Gastrocnemius medialis (tissue), 4 donors: Measurements from ENCODE around the gene UPF2. TPM values are rescaled to one million over a fixed set of nuclear protein-coding genes. Genes with fewer than 3 reads are reported as not detected.

Experiments used
- ATAC-seq, 2 donors: fragments of 150-250 bp; one replicate each; pipeline ENCODE4 v1.9.1; 2016
- DNase-seq, 2 donors: peaks; one replicate each; pipeline ENCODE4 v3.0.0-alpha.2; 2019
- H3K27ac ChIP-seq, 4 donors: fragments of 200-600 bp; sonication (generic); 1 replicate in 1 of 4; 2 replicates in 3 of 4; pipeline ENCODE4 v1.5.1; 2016 to 2018; ENCODE audit warnings: mild to moderate bottlenecking in 2 of 4, moderate library complexity in 1 of 4
- H3K27me3 ChIP-seq, 3 donors: fragments of 200-600 bp; sonication (generic) in 2 of 3; 1 replicate in 1 of 3; 2 replicates in 2 of 3; pipeline versions ENCODE4 v1.5.1 to v1.6.0; 2016 to 2019; ENCODE audit warnings: mild to moderate bottlenecking in 1 of 3, moderate library complexity in 1 of 3
- H3K36me3 ChIP-seq, 2 donors: fragments of 200-600 bp; sonication (generic) in 1 of 2; one replicate each; pipeline ENCODE4 v1.5.1; 2017 to 2018
- H3K4me1 ChIP-seq, 2 donors: fragments of 200-600 bp; sonication (generic) in 1 of 2; one replicate each; pipeline ENCODE4 v1.5.1; 2016 to 2017; ENCODE audit warnings: mild to moderate bottlenecking in 2 of 2
- H3K4me3 ChIP-seq, 4 donors: fragments of 200-600 bp; sonication (generic) in 3 of 4; 1 replicate in 1 of 4; 2 replicates in 3 of 4; pipeline ENCODE4 v1.5.1; 2016 to 2019; ENCODE audit warnings: mild to moderate bottlenecking in 2 of 4
- H3K9me3 ChIP-seq, 3 donors: fragments of 200-600 bp; sonication (generic) in 2 of 3; 1 replicate in 1 of 3; 2 replicates in 2 of 3; pipeline ENCODE4 v1.5.1; 2016 to 2019
- CTCF ChIP-seq, 5 experiments: fragments of 450-650 bp in 3 of 5; fragments of 200-600 bp in 2 of 5; sonication (generic) in 2 of 5; IDR thresholded peaks in 4 of 5; conservative IDR thresholded peaks in 1 of 5; 1 replicate in 4 of 5; 2 replicates in 1 of 5; pipeline ENCODE4 v1.5.1; 2016 to 2019; ENCODE audit warnings: antibody characterized with exemption in 5 of 5, mild to moderate bottlenecking in 3 of 5, moderate library complexity in 3 of 5
- POLR2A ChIP-seq, 2 donors: fragments of 450-650 bp; IDR thresholded peaks; one replicate each; pipeline ENCODE4 v1.6.1; 2017; ENCODE audit warnings: antibody characterized with exemption in 2 of 2, mild to moderate bottlenecking in 2 of 2, moderate library complexity in 2 of 2
- in situ Hi-C, 4 donors: fragments of 200-750 bp; cut with MboI; loops; one replicate each; pipeline versions ENCODE4 v1.15.0 to v1.8.0; 2017; ENCODE audit warnings: low sequenced_read_pairs in 4 of 4
- intact Hi-C: fragments of 100-400 bp; cut with DNase I; formaldehyde crosslinking; loops from one replicate; pipeline ENCODE4 v1.15.1; 2023; ENCODE audit warnings: low total_unique reads
- total RNA-seq, 4 donors: library from RNA; depleted of rRNA; stranded (reverse); fragments of >200 nt; gene quantifications; one replicate each; pipeline versions ENCODE4 v1.1.0 to v1.2.3, GENCODE V29; 2016

Gene UPF2
- total RNA-seq, 4 donors from 2014 or later: 22.9 to 30.7 (median 26.4) TPM

- intact Hi-C loops: no loop called here
- no peaks in the 10 kb centered on the region for H3K36me3 ChIP-seq
- in situ Hi-C loops: no loop called here
- H3K9me3 ChIP-seq: no peaks in the 10 kb centered on the region
- no peak overlapping the region for H3K4me3 ChIP-seq
- DNase-seq (no peak), ATAC-seq (no peak)
- H3K27me3 ChIP-seq: no peaks in the 10 kb centered on the region
- no peak overlapping the region for H3K27ac ChIP-seq
- no peak for TF ChIP-seq POLR2A (IDR thresholded peaks at IDR 0.05)
- no peak for TF ChIP-seq CTCF (IDR thresholded peaks at IDR 0.05 in 4 of 5, conservative IDR thresholded peaks at IDR 0.05 in 1 of 5)
- peaks cover 0 to 9% of the 10 kb centered on the region in 2 donors for H3K4me1 ChIP-seq
Measured at GRCh38 chr10:11880151-11881029, 162.2 kb downstream of the UPF2 start.

GRCh38 chr10:11879387-11880094, 163.1 kb downstream of the UPF2 start:
- Histone ChIP-seq H3K27ac (no peak overlapping the region), H3K9me3 (no peaks in the 10 kb centered on the region), H3K36me3 (no peaks in the 10 kb centered on the region), H3K27me3 (no peaks in the 10 kb centered on the region), H3K4me1 (peaks cover 4 to 14% of the 10 kb centered on the region in 2 donors), H3K4me3 (no peak overlapping the region)
- DNase-seq (no peak), ATAC-seq (no peak)
- intact Hi-C loops: no loop called here
- TF ChIP-seq POLR2A (IDR thresholded peaks at IDR 0.05) (no peak), CTCF (IDR thresholded peaks at IDR 0.05 in 4 of 5, conservative IDR thresholded peaks at IDR 0.05 in 1 of 5) (no peak)
- in situ Hi-C loops: no loop called here

- peaks cover 4 to 14% of the 10 kb centered on the region in 2 donors for H3K4me1 ChIP-seq
- no peak for DNase-seq
- ATAC-seq: no peak
- no peaks in the 10 kb centered on the region for H3K36me3 ChIP-seq
- in situ Hi-C loops (no loop called here), intact Hi-C loops (no loop called here)
- TF ChIP-seq CTCF (IDR thresholded peaks at IDR 0.05 in 4 of 5, conservative IDR thresholded peaks at IDR 0.05 in 1 of 5) (no peak), POLR2A (IDR thresholded peaks at IDR 0.05) (no peak)
- no peaks in the 10 kb centered on the region for H3K27me3 ChIP-seq
- H3K4me3 ChIP-seq: no peak overlapping the region
- no peaks in the 10 kb centered on the region for H3K9me3 ChIP-seq
- H3K27ac ChIP-seq: no peak overlapping the region
Measured at GRCh38 chr10:11878776-11879175, 163.8 kb downstream of the UPF2 start.

- DNase-seq: no peak
- ATAC-seq: no peak
- Histone ChIP-seq H3K27ac (no peak overlapping the region), H3K27me3 (no peaks in the 10 kb centered on the region), H3K4me3 (no peak overlapping the region), H3K9me3 (no peaks in the 10 kb centered on the region), H3K4me1 (peaks cover 4 to 14% of the 10 kb centered on the region in 2 donors), H3K36me3 (no peaks in the 10 kb centered on the region)
- in situ Hi-C loops: no loop called here
- TF ChIP-seq POLR2A (IDR thresholded peaks at IDR 0.05) (no peak), CTCF (IDR thresholded peaks at IDR 0.05 in 4 of 5, conservative IDR thresholded peaks at IDR 0.05 in 1 of 5) (no peak)
- intact Hi-C loops: no loop called here
Measured at GRCh38 chr10:11877591-11877905, 165.1 kb downstream of the UPF2 start.
